Sigmoid colon (tissue), 7 donors: Measurements from ENCODE around the gene VWA2. TPM values are rescaled to one million over a fixed set of nuclear protein-coding genes. Genes with fewer than 3 reads are reported as not detected.

Source experiments
- DNase-seq: peaks from one replicate; pipeline ENCODE4 v3.0.0-alpha.2; 2019
- H3K27ac ChIP-seq, 4 donors: fragments of 200-600 bp; sonication (generic); one replicate each; pipeline ENCODE4 v1.5.1; 2016 to 2019; ENCODE audit warnings: mild to moderate bottlenecking in 1 of 4
- H3K27me3 ChIP-seq, 3 donors: fragments of 200-600 bp; sonication (generic); one replicate each; pipeline ENCODE4 v1.5.1; 2019; ENCODE audit warnings: mild to moderate bottlenecking in 1 of 3
- H3K36me3 ChIP-seq, 4 donors: fragments of 200-600 bp; sonication (generic); one replicate each; pipeline ENCODE4 v1.5.1; 2016 to 2019
- H3K4me1 ChIP-seq, 4 donors: fragments of 200-600 bp; sonication (generic); one replicate each; pipeline ENCODE4 v1.5.1; 2017 to 2019
- H3K4me3 ChIP-seq, 4 donors: fragments of 200-600 bp; sonication (generic); one replicate each; pipeline ENCODE4 v1.5.1; 2017 to 2019; ENCODE audit warnings: mild to moderate bottlenecking in 2 of 4, moderate library complexity in 1 of 4
- H3K9me3 ChIP-seq, 4 donors: fragments of 200-600 bp in 3 of 4; sonication (generic) in 3 of 4; one replicate each; pipeline versions ENCODE4 v1.5.1 to v1.6.1; 2013 to 2019
- CTCF ChIP-seq, 4 experiments: fragments of 450-650 bp in 3 of 4; fragments of 200-600 bp in 1 of 4; IDR thresholded peaks; one replicate each; pipeline ENCODE4 v1.5.1; 2016 to 2019; ENCODE audit warnings: antibody characterized with exemption in 4 of 4, mild to moderate bottlenecking in 3 of 4, moderate library complexity in 2 of 4
- EP300 ChIP-seq, 4 donors: sonication (generic); formaldehyde crosslinking; IDR thresholded peaks; one replicate each; pipeline ENCODE4 v1.6.1; 2017; ENCODE audit warnings: antibody characterized with exemption in 4 of 4
- POLR2A ChIP-seq, 2 donors: fragments of 450-650 bp; IDR thresholded peaks; one replicate each; pipeline ENCODE4 v1.6.1; 2016; ENCODE audit warnings: antibody characterized with exemption in 2 of 2, mild to moderate bottlenecking in 2 of 2, moderate library complexity in 2 of 2
- POLR2AphosphoS5 ChIP-seq, 4 donors: sonication (generic); formaldehyde crosslinking; IDR thresholded peaks; one replicate each; pipeline ENCODE4 v1.6.1; 2017; ENCODE audit warnings: antibody characterized with exemption in 4 of 4
- WGBS, 2 donors: extraction: QIAGEN DNeasy Blood & Tissue Kit; methylation state at CpG; one replicate each; pipeline ENCODE4 v1.1.7; 2013; 5-methylcytosine and 5-hydroxymethylcytosine counted together
- intact Hi-C: fragments of 100-400 bp; cut with DNase I; formaldehyde crosslinking; loops from one replicate; pipeline ENCODE4 v1.15.1; 2023
- polyA plus RNA-seq, 3 donors: library from polyadenylated mRNA; stranded (reverse); fragments of 200-250 nt; gene quantifications; one replicate each; pipeline ENCODE4 v1.2.3, GENCODE V29; 2013
- total RNA-seq, 4 donors: library from RNA; depleted of rRNA; stranded (reverse); fragments of >200 nt; gene quantifications; one replicate each; pipeline ENCODE4 v1.1.0, GENCODE V29; 2016
- donor health status: healthy with polysubstance abuse.
- donor health status: Bipolar disorder and iron deficiency.
- donor health status: healthy.

The VWA2 gene
- total and polyA plus RNA-seq, 7 donors, result 0.23 to 1.3 (median 0.46) TPM; not detected in 3

GRCh38 chr10:114206902-114207301 is 32.2 kb upstream of the VWA2 start:
- no peaks in the 10 kb centered on the region for H3K27me3 ChIP-seq
- H3K27ac ChIP-seq, result no peak overlapping the region
- H3K9me3 ChIP-seq, result no peaks in the 10 kb centered on the region
- no peaks in the 10 kb centered on the region for H3K4me1 ChIP-seq
- no peak for DNase-seq
- H3K36me3 ChIP-seq, result no peaks in the 10 kb centered on the region
- TF ChIP-seq POLR2A (IDR thresholded peaks at IDR 0.05) (no peak), EP300 (IDR thresholded peaks at IDR 0.05) (no peak), CTCF (IDR thresholded peaks at IDR 0.05) (no peak), POLR2AphosphoS5 (IDR thresholded peaks at IDR 0.05) (no peak)
- no peak overlapping the region for H3K4me3 ChIP-seq
- WGBS, 2 donors, result 15 to 53% methylated on average over 2 of the region's 2 CpGs
- intact Hi-C loops, result no loop called here

- H3K4me3 ChIP-seq, result no peak overlapping the region
- no peaks in the 10 kb centered on the region for H3K27me3 ChIP-seq
- intact Hi-C loops, result no loop called here
- H3K27ac ChIP-seq, result no peak overlapping the region
- no peak for TF ChIP-seq POLR2A (IDR thresholded peaks at IDR 0.05)
- DNase-seq, result no peak
- no peaks in the 10 kb centered on the region for H3K9me3 ChIP-seq
- no peaks in the 10 kb centered on the region for H3K4me1 ChIP-seq
- no peaks in the 10 kb centered on the region for H3K36me3 ChIP-seq
- WGBS, 2 donors, result 73 to 84% methylated on average over 1 of the region's 1 CpG
These were observed 31.7 kb upstream of the VWA2 start for GRCh38 chr10:114207349-114207748.

- no peak for DNase-seq
- Histone ChIP-seq H3K27ac (no peak overlapping the region), H3K27me3 (no peaks in the 10 kb centered on the region), H3K36me3 (no peaks in the 10 kb centered on the region), H3K9me3 (no peaks in the 10 kb centered on the region), H3K4me3 (no peak overlapping the region), H3K4me1 (peaks cover 0 to 3% (median 1%) of the 10 kb centered on the region in 4 donors)
- intact Hi-C loops, result no loop called here
- TF ChIP-seq POLR2A (IDR thresholded peaks at IDR 0.05), result no peak
- no peak for TF ChIP-seq CTCF (IDR thresholded peaks at IDR 0.05)
- TF ChIP-seq POLR2AphosphoS5 (IDR thresholded peaks at IDR 0.05), result no peak
- no peak for TF ChIP-seq EP300 (IDR thresholded peaks at IDR 0.05)
- WGBS, 2 donors, result 92 to 94% methylated on average over 2 of the region's 2 CpGs
These were observed 30.7 kb upstream of the VWA2 start for GRCh38 chr10:114208351-114208750.

- no peak for TF ChIP-seq CTCF (IDR thresholded peaks at IDR 0.05)
- no peak for TF ChIP-seq POLR2AphosphoS5 (IDR thresholded peaks at IDR 0.05)
- no peak for TF ChIP-seq EP300 (IDR thresholded peaks at IDR 0.05)
- no peak for TF ChIP-seq POLR2A (IDR thresholded peaks at IDR 0.05)
- H3K9me3 ChIP-seq, result no peaks in the 10 kb centered on the region
These were observed 26.9 kb upstream of the VWA2 start for GRCh38 chr10:114212153-114212552.

GRCh38 chr10:114215033-114215432 is 24.0 kb upstream of the VWA2 start:
- no peak overlapping the region for H3K4me3 ChIP-seq
- no peaks in the 10 kb centered on the region for H3K36me3 ChIP-seq
- H3K27ac ChIP-seq, result no peak overlapping the region
- WGBS, 2 donors, result 91% methylated on average over 1 of the region's 1 CpG
- no peaks in the 10 kb centered on the region for H3K27me3 ChIP-seq
- TF ChIP-seq CTCF (IDR thresholded peaks at IDR 0.05) (no peak), POLR2AphosphoS5 (IDR thresholded peaks at IDR 0.05) (no peak), EP300 (IDR thresholded peaks at IDR 0.05) (no peak), POLR2A (IDR thresholded peaks at IDR 0.05) (no peak)
- intact Hi-C loops, result no loop called here
- DNase-seq, result no peak
- H3K4me1 ChIP-seq, result peaks cover 0 to 7% (median 3%) of the 10 kb centered on the region in 4 donors
- H3K9me3 ChIP-seq, result no peaks in the 10 kb centered on the region

More at GRCh38 chr10:114212153-114212552, 26.9 kb upstream of the VWA2 start:
- Histone ChIP-seq H3K4me1 (peaks cover 0 to 7% (median 3%) of the 10 kb centered on the region in 4 donors), H3K36me3 (no peaks in the 10 kb centered on the region), H3K4me3 (no peak overlapping the region), H3K27ac (no peak overlapping the region), H3K27me3 (no peaks in the 10 kb centered on the region)
- intact Hi-C loops, result no loop called here
- 82 to 91% methylated on average over 2 of the region's 2 CpGs for WGBS, 2 donors
- DNase-seq, result no peak
